ENCODE measurements around the gene TUBB2B.

DNA sequence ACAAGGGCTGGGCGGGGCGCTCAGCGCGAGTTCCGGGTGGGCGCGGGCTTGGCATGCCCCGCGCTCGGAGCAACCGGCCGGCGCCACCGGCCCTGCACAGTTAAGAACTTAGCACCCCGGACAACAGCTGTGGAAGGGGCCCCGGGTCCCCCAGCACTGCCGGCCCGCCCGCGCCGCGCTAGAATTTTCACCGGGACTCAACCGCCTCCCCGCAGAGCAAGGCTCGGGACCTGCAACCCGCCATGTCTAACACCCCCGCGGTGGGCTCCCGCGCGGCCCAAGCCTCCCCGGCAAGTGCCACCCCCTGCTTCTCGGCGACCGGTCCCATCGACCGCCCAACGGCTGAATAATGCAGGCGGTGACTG lies 26.1 kb upstream of the TUBB2B start:
- TF ChIP-seq, protein P1, sequence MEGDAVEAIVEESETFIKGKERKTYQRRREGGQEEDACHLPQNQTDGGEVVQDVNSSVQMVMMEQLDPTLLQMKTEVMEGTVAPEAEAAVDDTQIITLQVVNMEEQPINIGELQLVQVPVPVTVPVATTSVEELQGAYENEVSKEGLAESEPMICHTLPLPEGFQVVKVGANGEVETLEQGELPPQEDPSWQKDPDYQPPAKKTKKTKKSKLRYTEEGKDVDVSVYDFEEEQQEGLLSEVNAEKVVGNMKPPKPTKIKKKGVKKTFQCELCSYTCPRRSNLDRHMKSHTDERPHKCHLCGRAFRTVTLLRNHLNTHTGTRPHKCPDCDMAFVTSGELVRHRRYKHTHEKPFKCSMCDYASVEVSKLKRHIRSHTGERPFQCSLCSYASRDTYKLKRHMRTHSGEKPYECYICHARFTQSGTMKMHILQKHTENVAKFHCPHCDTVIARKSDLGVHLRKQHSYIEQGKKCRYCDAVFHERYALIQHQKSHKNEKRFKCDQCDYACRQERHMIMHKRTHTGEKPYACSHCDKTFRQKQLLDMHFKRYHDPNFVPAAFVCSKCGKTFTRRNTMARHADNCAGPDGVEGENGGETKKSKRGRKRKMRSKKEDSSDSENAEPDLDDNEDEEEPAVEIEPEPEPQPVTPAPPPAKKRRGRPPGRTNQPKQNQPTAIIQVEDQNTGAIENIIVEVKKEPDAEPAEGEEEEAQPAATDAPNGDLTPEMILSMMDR (IDR thresholded peaks at IDR 0.05), result no peak
- no peak for TF ChIP-seq POLR2A (IDR thresholded peaks at IDR 0.05)
